Osteoblast (primary cell): ENCODE measurements around the gene ADGRG6. TPM values are rescaled to one million over a fixed set of nuclear protein-coding genes. Genes with fewer than 3 reads are reported as not detected.

Experiments
- DNase-seq: peaks from one replicate; pipeline ENCODE4 v3.0.0; 2011; ENCODE audit warnings: low spot score, mixed read lengths; ENCODE audit not compliant: insufficient read length; ENCODE audit errors: missing footprints
- H2AFZ ChIP-seq: 2 replicates; pipeline ENCODE4 v1.6.0; 2011; ENCODE audit warnings: mild to moderate bottlenecking, low read length
- H3K27ac ChIP-seq: 2 replicates; pipeline ENCODE4 v1.5.1; 2011; ENCODE audit warnings: mild to moderate bottlenecking, low read depth, low read length, moderate library complexity
- H3K27me3 ChIP-seq: 2 replicates; pipeline ENCODE4 v1.6.0; 2012; ENCODE audit warnings: mild to moderate bottlenecking, control low read depth, inconsistent platforms, low read length, moderate library complexity; ENCODE audit not compliant: insufficient read depth
- H3K36me3 ChIP-seq: 2 replicates; pipeline ENCODE4 v1.5.1; 2011; ENCODE audit warnings: mild to moderate bottlenecking, low read length, control low read depth, moderate library complexity; ENCODE audit not compliant: insufficient read depth
- H3K4me1 ChIP-seq: 2 replicates; pipeline ENCODE4 v1.5.1; 2011; ENCODE audit warnings: mild to moderate bottlenecking, low read length, control low read depth, moderate library complexity; ENCODE audit not compliant: insufficient read depth
- H3K4me2 ChIP-seq: 2 replicates; pipeline ENCODE4 v1.6.0; 2011; ENCODE audit warnings: mild to moderate bottlenecking, low read length; ENCODE audit not compliant: insufficient read depth
- H3K4me3 ChIP-seq: fragments of 200-600 bp; sonication (generic); 3 replicates; pipeline ENCODE4 v1.5.1; 2012; ENCODE audit warnings: mild to moderate bottlenecking, low read length, inconsistent platforms; ENCODE audit not compliant: insufficient read depth
- H3K79me2 ChIP-seq: 2 replicates; pipeline ENCODE4 v1.6.0; 2012; ENCODE audit warnings: mild to moderate bottlenecking, low read length, control low read depth, inconsistent platforms; ENCODE audit not compliant: insufficient read depth
- H3K9me3 ChIP-seq: 2 replicates; pipeline ENCODE4 v1.5.1; 2011; ENCODE audit warnings: low read depth, low read length, control low read depth
- H4K20me1 ChIP-seq: 2 replicates; pipeline ENCODE4 v1.6.0; 2012; ENCODE audit warnings: mild to moderate bottlenecking, low read length, control low read depth; ENCODE audit not compliant: insufficient read depth
- CTCF ChIP-seq: IDR thresholded peaks from 2 replicates; pipeline ENCODE4 v1.5.1; 2011; ENCODE audit warnings: mild to moderate bottlenecking, low read depth, low read length, moderate library complexity; ENCODE audit errors: extremely low read depth
- total RNA-seq: library from RNA; depleted of rRNA; stranded (reverse); fragments of >200 nt; gene quantifications from 2 replicates; pipeline ENCODE4 v1.2.3, GENCODE V29; 2012

ADGRG6 gene
- total RNA-seq, 1 donor = 0.36 TPM

GRCh38 chr6:142329486-142330113 is 27.8 kb downstream of the ADGRG6 start:
- Histone ChIP-seq H3K79me2 (no peaks in the 10 kb centered on the region), H3K4me3 (no peak overlapping the region), H2AFZ (no peak overlapping the region), H3K4me1 (no peaks in the 10 kb centered on the region), H3K27me3 (peaks cover 2% of the 10 kb centered on the region), H4K20me1 (no peaks in the 10 kb centered on the region), H3K9me3 (no peaks in the 10 kb centered on the region), H3K27ac (no peak overlapping the region), H3K4me2 (no peak overlapping the region), H3K36me3 (no peaks in the 10 kb centered on the region)
- no peak for DNase-seq
- no peak for TF ChIP-seq CTCF

- H3K27ac ChIP-seq = no peak overlapping the region
- TF ChIP-seq CTCF = no peak
- H3K79me2 ChIP-seq = no peaks in the 10 kb centered on the region
- no peaks in the 10 kb centered on the region for H3K4me1 ChIP-seq
- no peak overlapping the region for H3K4me2 ChIP-seq
- H3K9me3 ChIP-seq = no peaks in the 10 kb centered on the region
- H4K20me1 ChIP-seq = no peaks in the 10 kb centered on the region
- H3K36me3 ChIP-seq = no peaks in the 10 kb centered on the region
- no peak overlapping the region for H3K4me3 ChIP-seq
- peaks cover 2% of the 10 kb centered on the region for H3K27me3 ChIP-seq
- H2AFZ ChIP-seq = peak overlapping the region; percentile 27
- DNase-seq = no peak
These were observed 29.3 kb downstream of the ADGRG6 start for GRCh38 chr6:142331075-142331551.

- Histone ChIP-seq H3K4me3 (no peak overlapping the region), H3K27ac (no peak overlapping the region), H3K9me3 (no peaks in the 10 kb centered on the region), H3K27me3 (peaks cover 2% of the 10 kb centered on the region), H3K4me1 (no peaks in the 10 kb centered on the region), H3K4me2 (no peak overlapping the region), H4K20me1 (no peaks in the 10 kb centered on the region), H2AFZ (no peak overlapping the region), H3K79me2 (no peaks in the 10 kb centered on the region), H3K36me3 (no peaks in the 10 kb centered on the region)
- TF ChIP-seq CTCF = no peak
- DNase-seq = no peak
These were observed 29.8 kb downstream of the ADGRG6 start for GRCh38 chr6:142331601-142332000.

GRCh38 chr6:142332393-142333098 is 30.7 kb downstream of the ADGRG6 start:
- Histone ChIP-seq H3K4me3 (no peak overlapping the region), H3K79me2 (no peaks in the 10 kb centered on the region), H3K9me3 (no peaks in the 10 kb centered on the region), H3K27me3 (no peaks in the 10 kb centered on the region), H2AFZ (no peak overlapping the region), H3K4me2 (no peak overlapping the region), H3K4me1 (no peaks in the 10 kb centered on the region), H3K27ac (no peak overlapping the region), H3K36me3 (no peaks in the 10 kb centered on the region), H4K20me1 (no peaks in the 10 kb centered on the region)
- DNase-seq = no peak
- TF ChIP-seq CTCF = no peak
